ENCODE measurements around the gene RAF1. TPM values are rescaled to one million over a fixed set of nuclear protein-coding genes. Genes with fewer than 3 reads are reported as not detected.
"Not testable (repeated sequence)": the region's sequence is repeated elsewhere in the genome, so short reads cannot be mapped to it uniquely, and the experiment has no call there.

The RAF1 gene
- total RNA-seq, 4 donors from 2014 or later = 121 to 133 (median 126) TPM

DNA sequence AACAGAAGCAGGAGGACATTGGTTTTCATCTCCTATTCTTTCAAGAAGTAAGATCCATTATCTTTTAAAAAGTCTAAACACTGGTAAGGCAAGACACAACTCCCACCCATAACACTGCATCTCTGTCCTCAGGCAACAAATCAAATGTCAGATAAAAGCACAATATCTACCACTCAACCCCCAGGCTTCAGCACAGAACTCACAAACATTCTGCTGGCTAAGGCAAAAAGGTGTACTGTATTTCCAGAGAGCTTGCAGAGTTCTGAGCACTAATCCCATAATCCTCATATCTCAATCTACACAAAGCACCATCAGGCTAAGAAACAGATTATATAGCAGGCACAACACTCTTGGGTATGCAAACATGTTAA, 20.9 kb downstream of the RAF1 start:
- peak overlapping the region in 1 of 4 donors; percentile 3 for H3K27ac ChIP-seq
- no peak for DNase-seq
- no peaks in the 10 kb centered on the region for H3K36me3 ChIP-seq
- no peaks in the 10 kb centered on the region for H3K27me3 ChIP-seq
- no peak overlapping the region for H3K4me3 ChIP-seq
- H3K9me3 ChIP-seq = no peaks in the 10 kb centered on the region
- no peak for TF ChIP-seq POLR2A (IDR thresholded peaks at IDR 0.05)
- TF ChIP-seq, protein P1, sequence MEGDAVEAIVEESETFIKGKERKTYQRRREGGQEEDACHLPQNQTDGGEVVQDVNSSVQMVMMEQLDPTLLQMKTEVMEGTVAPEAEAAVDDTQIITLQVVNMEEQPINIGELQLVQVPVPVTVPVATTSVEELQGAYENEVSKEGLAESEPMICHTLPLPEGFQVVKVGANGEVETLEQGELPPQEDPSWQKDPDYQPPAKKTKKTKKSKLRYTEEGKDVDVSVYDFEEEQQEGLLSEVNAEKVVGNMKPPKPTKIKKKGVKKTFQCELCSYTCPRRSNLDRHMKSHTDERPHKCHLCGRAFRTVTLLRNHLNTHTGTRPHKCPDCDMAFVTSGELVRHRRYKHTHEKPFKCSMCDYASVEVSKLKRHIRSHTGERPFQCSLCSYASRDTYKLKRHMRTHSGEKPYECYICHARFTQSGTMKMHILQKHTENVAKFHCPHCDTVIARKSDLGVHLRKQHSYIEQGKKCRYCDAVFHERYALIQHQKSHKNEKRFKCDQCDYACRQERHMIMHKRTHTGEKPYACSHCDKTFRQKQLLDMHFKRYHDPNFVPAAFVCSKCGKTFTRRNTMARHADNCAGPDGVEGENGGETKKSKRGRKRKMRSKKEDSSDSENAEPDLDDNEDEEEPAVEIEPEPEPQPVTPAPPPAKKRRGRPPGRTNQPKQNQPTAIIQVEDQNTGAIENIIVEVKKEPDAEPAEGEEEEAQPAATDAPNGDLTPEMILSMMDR (IDR thresholded peaks at IDR 0.05) = no peak
- H3K4me1 ChIP-seq = peaks cover 0 to 1% (median 0%) of the 10 kb centered on the region in 4 donors

DNA sequence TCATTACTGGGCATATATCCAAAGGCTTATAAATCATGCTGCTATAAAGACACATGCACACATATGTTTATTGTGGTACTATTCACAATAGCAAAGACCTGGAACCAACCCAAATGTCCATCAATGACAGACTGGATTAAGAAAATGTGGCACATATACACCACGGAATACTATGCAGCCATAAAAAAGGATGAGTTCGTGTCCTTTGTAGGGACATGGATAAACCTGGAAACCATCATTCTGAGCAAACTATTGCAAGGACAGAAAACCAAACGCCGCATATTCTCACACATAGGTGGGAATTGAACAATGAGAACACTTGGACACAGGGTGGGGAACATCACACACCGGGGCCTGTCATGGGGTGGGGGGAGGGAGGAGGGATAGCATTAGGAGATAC, 23.1 kb downstream of the RAF1 start:
- not testable (repeated sequence) for H3K9me3 ChIP-seq, H3K36me3 ChIP-seq, H3K27me3 ChIP-seq, H3K27ac ChIP-seq, H3K4me3 ChIP-seq, H3K4me1 ChIP-seq, DNase-seq

DNA sequence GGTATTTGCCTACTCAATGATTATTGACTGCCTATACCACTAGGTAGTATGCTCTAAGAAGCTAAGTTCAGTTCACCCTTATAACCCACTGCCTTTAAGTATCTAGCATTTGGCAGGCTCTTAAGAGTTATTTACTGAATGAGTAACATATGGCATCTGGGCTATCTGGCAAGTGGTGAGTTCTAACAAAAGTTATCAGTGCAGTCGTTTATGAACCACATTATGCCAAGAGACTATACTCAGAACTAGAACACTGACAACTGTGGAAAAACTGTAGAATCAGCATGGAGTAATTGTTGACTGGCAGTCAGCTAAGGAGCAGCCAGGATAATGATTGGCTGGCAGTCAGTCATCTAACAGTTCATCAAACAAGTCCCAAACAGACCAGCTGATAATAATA, 25.8 kb downstream of the RAF1 start:
- H3K27me3 ChIP-seq = no peaks in the 10 kb centered on the region
- TF ChIP-seq, protein P1 (IDR thresholded peaks at IDR 0.05) = no peak
- TF ChIP-seq POLR2A (IDR thresholded peaks at IDR 0.05) = no peak
- no peaks in the 10 kb centered on the region for H3K9me3 ChIP-seq
- no peaks in the 10 kb centered on the region for H3K36me3 ChIP-seq
- no peaks in the 10 kb centered on the region for H3K4me1 ChIP-seq
- H3K4me3 ChIP-seq = no peak overlapping the region
- DNase-seq = no peak
- H3K27ac ChIP-seq = no peak overlapping the region

DNA sequence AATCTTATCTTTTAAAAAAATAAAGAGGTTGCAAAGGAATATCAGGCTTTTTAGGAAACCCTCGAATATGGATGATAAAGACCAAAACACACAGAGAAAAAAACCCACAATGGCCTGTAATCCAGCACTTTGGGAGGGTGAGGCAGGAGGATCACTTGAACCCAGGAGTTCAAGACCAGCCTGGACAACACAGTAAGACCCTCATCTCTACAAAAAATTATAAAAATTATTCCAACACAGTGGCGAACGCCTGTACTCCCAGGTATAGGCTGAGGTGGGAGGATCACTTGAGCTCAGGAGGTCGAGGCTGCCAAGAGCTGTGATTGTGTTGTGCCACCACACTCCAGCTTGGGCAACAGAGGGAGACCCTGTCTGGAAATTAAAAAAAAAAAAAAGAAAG, 30.8 kb downstream of the RAF1 start:
- TF ChIP-seq, protein P1 (IDR thresholded peaks at IDR 0.05) = no peak
- TF ChIP-seq POLR2A (IDR thresholded peaks at IDR 0.05) = no peak
- Histone ChIP-seq H3K4me3 (no peak overlapping the region), H3K27me3 (no peaks in the 10 kb centered on the region), H3K36me3 (no peaks in the 10 kb centered on the region), H3K27ac (no peak overlapping the region), H3K4me1 (peaks cover 0 to 15% (median 0%) of the 10 kb centered on the region in 4 donors), H3K9me3 (no peaks in the 10 kb centered on the region)
- DNase-seq = no peak

DNA sequence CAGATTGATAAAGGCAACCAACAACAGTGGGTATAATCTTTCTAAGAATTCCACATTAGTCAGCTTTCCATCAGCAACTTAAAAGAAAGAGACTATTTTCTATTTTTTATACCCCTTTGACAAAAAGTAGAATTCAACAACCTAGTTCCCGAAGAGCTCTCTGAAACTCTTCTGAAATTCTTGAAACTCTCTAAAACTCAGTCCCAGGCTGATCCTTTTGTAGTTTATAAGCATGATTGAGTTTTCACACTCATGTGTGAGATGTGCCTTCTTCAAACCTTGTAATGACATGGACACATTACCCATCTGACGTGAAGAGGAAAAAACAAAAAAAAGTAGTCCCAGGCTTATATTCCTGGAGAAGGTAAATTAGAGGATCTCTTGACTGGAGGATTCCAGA, 31.4 kb downstream of the RAF1 start:
- no peaks in the 10 kb centered on the region for H3K27me3 ChIP-seq
- H3K27ac ChIP-seq = no peak overlapping the region
- TF ChIP-seq POLR2A (IDR thresholded peaks at IDR 0.05) = no peak
- TF ChIP-seq, protein P1 (IDR thresholded peaks at IDR 0.05) = no peak
- no peaks in the 10 kb centered on the region for H3K9me3 ChIP-seq
- DNase-seq = no peak
- H3K4me3 ChIP-seq = no peak overlapping the region
- peaks cover 0 to 15% (median 0%) of the 10 kb centered on the region in 4 donors for H3K4me1 ChIP-seq
- H3K36me3 ChIP-seq = no peaks in the 10 kb centered on the region

DNA sequence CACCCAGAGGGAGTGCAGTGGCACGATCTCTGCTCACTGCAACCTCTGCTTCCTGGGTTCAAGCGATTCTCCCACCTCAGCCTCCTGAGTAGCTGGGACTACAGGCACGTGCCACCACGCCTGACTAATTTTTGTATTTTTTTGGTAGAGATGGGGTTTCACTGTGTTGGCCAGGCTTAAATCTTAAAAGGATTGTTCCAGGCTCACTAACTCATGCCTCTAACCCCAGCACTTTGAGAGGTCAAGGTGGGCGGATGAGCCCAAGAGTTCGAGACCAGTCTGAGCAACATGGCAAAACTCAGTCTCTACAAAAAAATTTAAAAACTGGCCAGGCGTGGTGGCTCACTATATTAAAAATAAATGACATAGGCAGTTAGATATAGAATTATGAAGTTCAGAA, 33.1 kb downstream of the RAF1 start:
- not testable (repeated sequence) for H3K36me3 ChIP-seq, H3K4me3 ChIP-seq, H3K9me3 ChIP-seq, H3K27me3 ChIP-seq, H3K27ac ChIP-seq, DNase-seq
- peaks cover 0 to 30% (median 0%) of the 10 kb centered on the region in 4 donors for H3K4me1 ChIP-seq

DNA sequence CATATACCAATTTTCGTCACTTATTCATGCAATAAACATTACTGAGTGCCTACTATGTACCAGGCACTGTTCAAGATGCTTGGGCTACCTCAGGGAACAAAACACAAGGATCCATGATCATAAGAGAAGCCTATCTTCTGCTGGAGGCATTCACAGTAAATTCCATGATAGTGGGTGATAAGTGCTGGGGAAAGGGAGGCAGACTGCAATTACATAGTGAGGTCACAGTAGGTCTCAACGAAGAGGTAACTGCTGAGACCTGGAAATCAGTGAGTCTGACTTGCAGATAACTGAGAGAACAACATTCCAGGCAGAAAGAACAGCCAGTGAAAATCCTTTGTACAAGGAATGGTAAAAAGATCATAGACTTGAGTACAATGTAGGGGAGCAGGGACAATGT, 33.6 kb downstream of the RAF1 start:
- Histone ChIP-seq H3K27me3 (no peaks in the 10 kb centered on the region), H3K4me3 (no peak overlapping the region), H3K36me3 (no peaks in the 10 kb centered on the region), H3K27ac (no peak overlapping the region), H3K4me1 (peaks cover 0 to 35% (median 2%) of the 10 kb centered on the region in 4 donors), H3K9me3 (no peaks in the 10 kb centered on the region)
- TF ChIP-seq, protein P1 (IDR thresholded peaks at IDR 0.05) = no peak
- TF ChIP-seq POLR2A (IDR thresholded peaks at IDR 0.05) = no peak
- no peak for DNase-seq
